Fibroblast of pulmonary artery (primary cell): Measurements from ENCODE around the gene PSMD12.
A peak's percentile ranks its signal among the peaks of the same experiment; 100 is the strongest.

Source experiments
- DNase-seq: peaks from one replicate; pipeline ENCODE4 v3.0.0-alpha.2; 2010; ENCODE audit warnings: low read depth
- H3K4me3 ChIP-seq: replicated peaks from 2 replicates; pipeline ENCODE4 v1.5.1; 2011; ENCODE audit warnings: low read depth, mild to moderate bottlenecking, control low read depth, low read length, moderate library complexity
- TF ChIP-seq, protein P1 (sequence below): IDR thresholded peaks from 2 replicates; pipeline ENCODE4 v1.5.1; 2011; ENCODE audit warnings: mild to moderate bottlenecking, control low read depth, low read length, inconsistent platforms; ENCODE audit errors: missing control alignments

The PSMD12 gene

DNA sequence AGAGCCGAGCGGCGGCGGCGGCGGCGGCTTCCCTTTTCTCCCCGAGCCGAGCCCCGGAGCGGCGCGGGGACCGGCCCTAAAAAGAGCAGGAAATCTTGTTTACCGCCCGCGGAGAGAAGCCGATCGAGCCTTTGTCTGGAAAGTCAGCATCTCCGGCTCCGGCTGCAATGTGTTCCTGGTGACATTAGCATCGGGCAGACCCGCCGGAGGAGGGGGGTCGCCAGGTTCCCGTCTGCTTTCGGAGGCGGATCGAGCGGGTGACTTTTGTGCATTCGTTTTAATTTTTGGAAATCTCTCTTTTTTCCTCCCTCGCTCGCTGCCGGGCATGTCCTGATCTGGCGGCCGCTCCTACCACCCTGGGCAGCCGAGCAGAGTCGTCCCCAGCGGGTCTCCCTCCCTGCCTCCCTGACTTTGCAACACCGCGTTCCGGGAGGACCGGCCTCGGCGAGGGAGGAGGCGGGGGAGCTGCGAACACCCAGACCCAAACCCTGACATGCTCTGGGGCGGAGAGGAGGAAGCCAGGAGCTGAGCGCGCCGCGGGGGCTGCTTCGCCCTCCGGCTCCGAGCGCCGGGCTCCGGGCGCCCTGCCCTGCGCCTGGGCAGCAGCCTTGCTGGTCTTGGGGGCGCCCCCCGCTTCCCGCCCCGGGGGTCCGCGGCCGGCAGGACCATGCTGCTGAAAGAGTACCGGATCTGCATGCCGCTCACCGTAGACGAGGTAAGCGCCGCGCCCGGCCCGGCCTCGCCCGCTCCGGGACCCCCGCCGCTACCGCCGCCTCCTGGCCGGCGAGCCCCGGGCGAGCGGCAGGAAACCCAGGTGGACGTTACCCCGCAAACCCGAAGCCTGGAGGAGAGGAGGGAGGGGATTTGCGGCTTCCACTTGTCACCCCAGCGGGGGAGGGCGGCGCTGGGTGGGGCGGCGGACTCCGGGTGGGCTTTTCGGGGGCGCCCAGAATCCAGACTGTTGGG lies 11.4 kb upstream of the PSMD12 start:
- TF ChIP-seq, protein P1, sequence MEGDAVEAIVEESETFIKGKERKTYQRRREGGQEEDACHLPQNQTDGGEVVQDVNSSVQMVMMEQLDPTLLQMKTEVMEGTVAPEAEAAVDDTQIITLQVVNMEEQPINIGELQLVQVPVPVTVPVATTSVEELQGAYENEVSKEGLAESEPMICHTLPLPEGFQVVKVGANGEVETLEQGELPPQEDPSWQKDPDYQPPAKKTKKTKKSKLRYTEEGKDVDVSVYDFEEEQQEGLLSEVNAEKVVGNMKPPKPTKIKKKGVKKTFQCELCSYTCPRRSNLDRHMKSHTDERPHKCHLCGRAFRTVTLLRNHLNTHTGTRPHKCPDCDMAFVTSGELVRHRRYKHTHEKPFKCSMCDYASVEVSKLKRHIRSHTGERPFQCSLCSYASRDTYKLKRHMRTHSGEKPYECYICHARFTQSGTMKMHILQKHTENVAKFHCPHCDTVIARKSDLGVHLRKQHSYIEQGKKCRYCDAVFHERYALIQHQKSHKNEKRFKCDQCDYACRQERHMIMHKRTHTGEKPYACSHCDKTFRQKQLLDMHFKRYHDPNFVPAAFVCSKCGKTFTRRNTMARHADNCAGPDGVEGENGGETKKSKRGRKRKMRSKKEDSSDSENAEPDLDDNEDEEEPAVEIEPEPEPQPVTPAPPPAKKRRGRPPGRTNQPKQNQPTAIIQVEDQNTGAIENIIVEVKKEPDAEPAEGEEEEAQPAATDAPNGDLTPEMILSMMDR = peak; percentile 10
- H3K4me3 ChIP-seq = peak overlapping the region; percentile 85
- DNase-seq = peak; percentile 56

GRCh38 chr17:67376737-67377487 lies 10.5 kb upstream of the PSMD12 start, which contains the start of gene PITPNC1:
TSS of gene PITPNC1 (plus strand) at chr17:67377281.
- peak; percentile 90 for DNase-seq
- TF ChIP-seq, protein P1 = peak; percentile 3
- peak within 1 kb of the TSS; percentile 85 for H3K4me3 ChIP-seq

DNA sequence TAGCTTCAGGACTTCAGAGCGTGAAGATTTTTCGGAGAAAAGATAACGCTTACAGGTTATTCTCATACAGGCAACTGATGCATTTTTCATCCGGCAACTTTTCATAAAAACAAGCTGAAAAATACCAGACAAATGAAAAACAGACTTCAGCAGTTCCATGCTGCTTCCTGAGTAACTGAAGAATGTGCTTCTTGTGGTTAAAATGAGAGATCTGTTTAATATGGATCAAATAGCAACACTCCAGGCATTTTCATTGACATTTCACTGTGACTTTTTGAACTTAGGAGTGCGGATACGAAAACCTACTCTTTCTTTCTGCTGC lies 10.0 kb upstream of the PSMD12 start:
- H3K4me3 ChIP-seq = peak overlapping the region; percentile 85
- DNase-seq = no peak
- TF ChIP-seq, protein P1 = no peak

DNA sequence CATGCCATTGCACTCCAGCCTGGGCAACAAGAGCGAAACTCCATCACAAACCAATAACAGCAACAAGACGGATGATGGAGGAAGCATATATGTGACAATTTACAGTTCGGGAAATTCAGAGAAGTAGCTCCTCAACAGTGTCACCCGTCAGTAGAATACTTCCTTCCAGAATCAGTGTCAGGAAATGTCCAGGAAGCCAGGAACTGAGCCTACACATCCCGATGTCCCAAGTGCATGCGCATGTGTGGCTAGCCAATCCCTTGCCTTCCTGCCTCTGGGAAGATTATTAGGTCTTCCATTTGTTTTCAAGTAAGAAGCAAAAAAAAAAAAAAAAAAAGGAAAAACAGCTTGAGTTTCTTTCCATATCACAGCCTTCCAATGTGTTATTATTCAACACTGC lies 9.3 kb upstream of the PSMD12 start:
- no peak for DNase-seq
- no peak overlapping the region for H3K4me3 ChIP-seq
- TF ChIP-seq, protein P1 = no peak

GRCh38 chr17:67375054-67375427 lies 8.7 kb upstream of the PSMD12 start:
- no peak overlapping the region for H3K4me3 ChIP-seq
- DNase-seq = no peak
- TF ChIP-seq, protein P1 = no peak

DNA sequence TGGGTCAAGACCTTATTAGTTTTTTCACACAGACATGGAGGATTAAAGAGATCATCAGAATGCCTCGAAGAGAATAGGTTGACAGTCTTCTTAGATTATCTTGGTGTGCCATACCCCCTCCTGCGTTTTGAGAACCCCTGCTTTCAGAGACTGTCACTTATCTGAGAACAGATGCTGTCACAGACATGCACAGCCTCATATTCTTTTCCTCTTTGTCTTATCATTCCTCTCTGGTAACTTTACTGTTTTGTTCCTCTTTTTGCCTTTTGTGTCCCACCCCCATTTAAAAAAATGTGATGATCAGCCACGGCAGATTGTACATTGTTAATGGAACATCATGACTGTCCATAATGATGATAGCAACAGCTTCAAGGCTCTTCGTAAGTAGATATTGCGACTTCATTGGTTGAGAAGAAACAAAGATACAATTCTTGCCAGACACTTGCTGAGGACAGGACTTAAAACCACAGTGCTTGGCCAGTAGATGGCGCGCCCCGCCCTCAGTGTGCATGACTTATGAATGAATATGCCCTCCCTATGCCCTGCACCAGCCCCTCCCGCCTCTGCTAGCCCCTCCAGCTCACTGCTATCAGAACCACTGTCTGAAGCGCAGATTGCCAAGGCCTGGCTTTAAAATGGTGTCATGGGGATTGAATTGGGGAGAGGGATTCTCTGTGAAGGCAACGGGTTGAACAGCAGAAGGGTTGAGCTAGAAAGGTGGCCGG lies 8.1 kb upstream of the PSMD12 start:
- DNase-seq = peak; percentile 90
- no peak overlapping the region for H3K4me3 ChIP-seq
- TF ChIP-seq, protein P1 = peak; percentile 87
